GM21717 (cell line): ENCODE results near the gene RAPGEF4.

Source experiments
- ATAC-seq: cut with Tn5 transposase; IDR thresholded peaks from one replicate; pipeline ENCODE4 v1.9.1; 2021; ENCODE audit warnings: mild to moderate bottlenecking, moderate library complexity; ENCODE audit not compliant: unreplicated experiment

The RAPGEF4 gene

GRCh38 chr2:172821370-172822338 is 86.0 kb downstream of the RAPGEF4 start:
- ATAC-seq = no peak

- no peak for ATAC-seq
Observed at GRCh38 chr2:172822585-172822984, 86.9 kb downstream of the RAPGEF4 start.

DNA sequence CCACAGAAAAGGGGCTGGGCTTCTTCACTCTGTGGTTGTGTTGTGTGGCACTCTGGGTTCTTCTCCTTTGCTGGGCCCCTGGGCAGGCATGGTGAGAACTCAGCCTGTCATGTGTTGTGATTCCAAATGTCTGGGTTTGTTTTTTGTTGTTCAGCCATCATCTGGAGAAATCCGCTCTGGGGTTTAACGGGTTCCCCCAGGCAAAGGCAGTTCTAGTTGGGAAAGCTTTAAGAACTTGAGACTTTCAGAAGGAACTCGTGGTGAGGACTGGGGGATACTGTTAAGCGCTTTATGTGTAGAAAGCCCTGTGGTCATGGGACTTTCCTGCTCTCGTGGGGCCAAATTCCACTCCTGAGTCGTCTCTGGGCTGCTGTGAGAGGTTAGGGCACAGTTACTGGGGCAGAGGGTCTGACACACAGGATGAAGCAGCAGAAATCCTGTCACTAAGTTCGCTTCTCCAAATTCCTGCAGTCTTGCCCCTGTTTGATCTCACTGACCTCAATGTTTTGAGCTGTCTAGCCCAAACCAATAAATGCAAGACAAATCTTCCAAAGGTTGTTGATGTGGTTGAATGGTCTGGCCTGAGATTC is 87.7 kb downstream of the RAPGEF4 start:
- no peak for ATAC-seq

DNA sequence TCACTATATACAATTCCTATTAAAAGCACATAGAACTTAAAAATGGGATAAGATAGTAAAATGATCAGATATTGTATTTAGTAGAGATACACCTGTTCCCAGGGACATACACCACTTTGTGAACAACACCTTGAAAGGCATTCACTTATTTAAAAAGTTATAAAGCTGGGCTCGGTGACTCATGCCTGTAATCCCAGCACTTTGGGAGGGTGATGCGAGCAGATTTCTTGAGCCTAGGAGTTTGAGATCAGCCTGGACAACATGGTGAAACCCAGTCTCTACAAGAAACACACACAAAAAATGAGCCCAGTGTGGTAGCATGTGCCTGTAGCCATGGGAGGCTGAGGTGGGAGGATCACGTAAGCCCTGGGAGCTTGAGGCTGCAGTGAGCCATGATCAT is 90.9 kb downstream of the RAPGEF4 start:
- ATAC-seq = no peak

DNA sequence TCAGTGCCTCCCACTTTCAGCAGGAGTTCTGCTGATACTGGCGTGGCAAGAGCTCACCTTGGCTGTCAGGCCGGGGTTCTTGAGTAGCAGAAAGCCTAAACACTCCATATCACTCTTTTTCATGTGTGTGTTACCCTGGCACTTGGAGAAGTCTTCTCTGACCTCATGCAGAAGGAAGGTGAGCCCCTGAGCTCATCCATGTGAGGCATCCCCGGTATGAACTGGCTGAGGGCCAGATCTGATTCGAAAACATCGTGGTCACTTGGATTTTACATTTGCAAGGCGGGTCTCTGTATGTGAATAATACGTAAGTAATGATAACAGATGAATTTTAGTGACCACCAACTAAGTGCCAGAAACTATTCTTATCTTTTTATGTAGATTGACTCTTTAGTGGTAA is 93.6 kb downstream of the RAPGEF4 start:
- no peak for ATAC-seq

- no peak for ATAC-seq
Observed at GRCh38 chr2:172830482-172830881, 94.8 kb downstream of the RAPGEF4 start.

GRCh38 chr2:172833898-172834297 is 98.3 kb downstream of the RAPGEF4 start:
- ATAC-seq = no peak

DNA sequence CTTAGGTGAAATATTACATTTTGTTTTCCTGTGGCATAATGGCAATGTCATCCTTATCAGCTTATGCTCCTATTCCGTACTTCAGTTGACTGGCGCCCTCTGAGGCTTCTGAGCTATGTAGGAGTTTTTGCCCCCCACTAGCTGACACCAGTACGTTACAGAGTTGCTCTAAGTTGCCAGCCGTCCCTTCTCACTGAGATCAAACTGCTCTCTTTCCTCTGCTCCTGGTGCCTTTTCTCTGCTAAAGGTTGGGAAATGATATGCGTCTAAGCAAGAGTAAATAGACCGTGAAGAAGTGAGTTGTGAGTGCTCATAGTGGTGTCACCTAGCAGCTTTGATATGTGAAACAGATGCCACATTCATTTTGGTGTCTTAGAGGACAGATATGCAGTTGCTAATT is 99.2 kb downstream of the RAPGEF4 start:
- no peak for ATAC-seq

GRCh38 chr2:172836347-172836821 is 100.7 kb downstream of the RAPGEF4 start:
- no peak for ATAC-seq

DNA sequence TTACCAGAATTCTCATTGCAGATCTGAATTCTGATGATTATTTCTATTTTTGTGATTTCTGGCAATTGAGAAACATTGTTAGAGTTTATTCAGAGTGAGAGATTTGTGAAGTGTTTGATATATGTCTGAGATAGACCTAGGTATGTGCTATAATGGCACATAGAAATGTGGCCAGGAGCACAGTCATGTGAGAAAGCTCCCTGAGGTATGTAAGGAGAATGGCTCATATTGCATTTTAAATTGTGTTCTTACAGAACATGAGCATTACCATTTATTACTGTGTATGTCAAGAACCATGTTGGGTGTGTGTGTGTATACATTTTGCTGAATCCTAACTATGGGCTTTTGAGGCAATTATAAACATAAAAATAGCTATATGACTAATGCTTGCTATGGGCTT is 101.2 kb downstream of the RAPGEF4 start:
- no peak for ATAC-seq

DNA sequence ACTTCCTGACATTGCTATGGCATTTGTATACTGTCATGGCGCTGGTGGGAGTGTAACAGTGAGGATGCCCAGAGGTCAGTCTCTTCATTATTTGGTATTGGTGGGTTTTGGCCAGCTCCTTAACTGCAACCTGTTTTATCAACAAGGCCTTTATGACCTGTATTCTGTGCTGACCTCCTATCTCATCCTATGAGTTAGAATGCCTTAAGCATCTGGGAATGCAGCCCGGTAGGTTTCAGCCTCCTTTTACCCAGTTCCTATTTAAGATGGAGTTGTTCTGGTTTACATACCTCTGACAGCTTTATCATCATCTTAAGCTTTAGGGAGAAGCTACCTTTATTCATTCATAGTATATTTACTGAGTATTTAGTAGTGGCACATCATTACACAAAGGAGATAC is 103.8 kb downstream of the RAPGEF4 start:
- ATAC-seq = no peak

- ATAC-seq = no peak
Observed at GRCh38 chr2:172842511-172843265, 107.0 kb downstream of the RAPGEF4 start.

GRCh38 chr2:172843266-172843582 is 107.6 kb downstream of the RAPGEF4 start:
- no peak for ATAC-seq

DNA sequence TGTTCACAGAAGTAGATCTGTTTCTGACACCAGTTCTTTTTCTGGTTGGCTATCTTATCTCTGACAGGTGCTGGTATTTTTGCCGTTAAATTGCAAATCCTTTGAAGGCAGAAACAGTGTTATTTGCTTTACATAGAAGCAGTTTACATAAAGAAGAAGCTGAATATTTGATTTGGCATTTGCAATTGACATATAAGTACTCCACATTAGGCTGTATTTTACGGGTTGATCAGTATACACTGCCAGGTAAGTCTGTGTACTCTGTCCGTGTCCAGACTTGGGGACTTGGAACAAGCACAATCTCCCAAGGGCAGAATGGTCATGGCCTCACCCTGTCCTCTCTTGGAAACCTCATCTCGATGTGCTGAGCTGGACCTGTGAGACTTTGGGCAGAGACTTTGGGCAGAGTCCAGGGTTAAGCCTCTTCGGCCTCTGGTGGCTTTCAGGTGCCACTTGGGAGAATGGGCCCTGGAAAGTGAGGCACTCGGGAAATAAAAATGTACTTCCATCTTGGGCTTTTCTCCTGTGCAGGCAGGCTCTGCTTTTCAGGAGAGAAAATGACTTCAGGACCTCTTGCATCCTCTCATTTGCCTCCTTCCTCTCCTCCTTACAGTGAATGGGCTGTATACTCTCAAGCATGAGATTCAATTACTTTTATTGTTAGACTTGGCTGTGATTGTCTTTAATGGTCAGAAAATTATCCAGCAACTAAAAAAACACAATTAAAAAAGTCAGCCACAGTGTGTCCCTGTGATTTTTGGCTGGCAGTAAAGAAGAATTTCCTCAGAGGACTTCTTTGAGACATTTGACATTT is 108.5 kb downstream of the RAPGEF4 start:
- no peak for ATAC-seq

DNA sequence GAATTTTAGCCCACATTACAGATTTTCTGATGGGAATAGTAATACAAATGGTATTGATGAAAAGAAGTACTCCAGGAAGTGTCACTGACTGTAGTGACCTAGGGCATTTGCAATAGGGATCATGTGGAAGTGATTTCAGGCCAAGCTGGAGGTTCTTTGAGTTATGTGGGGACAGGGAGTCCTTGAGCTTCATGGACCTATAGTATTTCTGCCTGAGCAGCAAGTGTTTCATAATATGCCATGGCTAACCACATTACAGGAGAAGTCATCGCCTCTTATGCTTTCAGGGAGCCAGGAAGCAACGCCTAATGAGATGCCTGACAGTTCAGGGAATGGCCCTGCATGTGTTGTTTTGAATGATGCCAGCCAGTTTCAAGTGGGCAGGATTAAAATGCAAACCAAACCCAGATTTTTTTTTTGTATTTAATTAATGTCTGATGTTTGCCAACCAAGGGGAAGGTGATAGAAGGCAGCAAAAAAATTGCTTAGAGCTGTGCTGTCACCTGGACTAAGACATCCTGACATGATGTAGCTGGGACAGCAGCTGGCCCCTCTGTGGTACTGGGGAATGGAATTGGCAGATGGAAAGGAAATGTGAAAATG is 109.5 kb downstream of the RAPGEF4 start:
- ATAC-seq = no peak

- no peak for ATAC-seq
Observed at GRCh38 chr2:172846551-172846950, 110.9 kb downstream of the RAPGEF4 start.

GRCh38 chr2:172847188-172847587 is 111.5 kb downstream of the RAPGEF4 start:
- no peak for ATAC-seq

DNA sequence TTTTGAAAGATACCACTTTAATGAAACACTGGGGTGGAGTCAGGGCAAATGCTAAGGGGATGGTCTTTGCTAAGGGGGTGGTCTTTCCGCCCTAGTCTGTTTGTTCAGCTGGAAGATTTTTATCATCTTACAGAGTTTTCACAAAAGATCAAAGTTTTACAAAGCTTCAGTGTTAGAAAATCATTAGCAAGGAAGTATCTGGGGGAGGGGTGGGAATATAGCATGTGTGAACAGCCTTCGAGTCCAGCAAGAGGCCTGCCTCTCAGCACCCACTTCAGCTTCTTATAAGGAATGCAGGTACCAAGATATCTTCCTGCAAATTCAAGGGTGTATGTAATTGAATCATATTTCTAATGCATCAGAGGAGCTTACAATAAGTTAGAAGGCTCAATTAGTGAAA is 112.9 kb downstream of the RAPGEF4 start:
- no peak for ATAC-seq

GRCh38 chr2:172849519-172850217 is 114.0 kb downstream of the RAPGEF4 start:
- ATAC-seq = no peak

DNA sequence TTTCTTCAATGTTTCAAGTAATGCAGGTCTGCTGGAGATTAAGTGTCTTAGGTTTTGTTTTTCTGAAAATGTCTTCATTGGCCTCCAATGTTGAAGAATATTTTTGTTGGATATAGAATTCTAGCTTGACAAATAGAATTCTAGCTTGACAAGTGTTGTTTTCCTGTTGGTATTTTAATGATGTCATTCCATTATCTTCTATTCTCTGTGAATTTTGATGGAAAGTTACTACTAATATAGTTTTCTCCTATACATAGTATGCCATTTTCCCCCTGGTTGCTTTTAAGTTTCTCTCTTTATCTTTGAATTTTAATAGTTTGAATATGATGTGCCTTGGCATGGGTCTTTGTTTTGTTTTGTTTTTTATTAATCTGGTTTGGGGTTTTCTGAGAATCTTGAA is 119.9 kb downstream of the RAPGEF4 start:
- no peak for ATAC-seq
